GM21723 (cell line): ENCODE results near the gene DDX25.
"Not testable (repeated sequence)": the region's sequence is repeated elsewhere in the genome, so short reads cannot be mapped to it uniquely, and the experiment has no call there.

Experiments used
- ATAC-seq: cut with Tn5 transposase; IDR thresholded peaks from one replicate; pipeline ENCODE4 v1.9.1; 2021; ENCODE audit warnings: mild to moderate bottlenecking, moderate library complexity; ENCODE audit not compliant: unreplicated experiment

The DDX25 gene

GRCh38 chr11:125903711-125904659 is at the start of gene DDX25:
Gene DDX25, plus strand, starts transcription at chr11:125904508. Its CDS starts 10 bp downstream, at chr11:125904518.
- ATAC-seq = no peak

- ATAC-seq = not testable (repeated sequence)
Measured at GRCh38 chr11:125857670-125858069, 46.6 kb upstream of the DDX25 start.

- ATAC-seq = not testable (repeated sequence)
Measured at GRCh38 chr11:125862786-125863185, 41.5 kb upstream of the DDX25 start.

GRCh38 chr11:125865354-125865753 is 39.0 kb upstream of the DDX25 start:
- ATAC-seq = not testable (repeated sequence)

GRCh38 chr11:125869521-125869920 is 34.8 kb upstream of the DDX25 start:
- ATAC-seq = no peak

- ATAC-seq = no peak
Measured at GRCh38 chr11:125871391-125872137, 32.7 kb upstream of the DDX25 start.

GRCh38 chr11:125872138-125872491 is 32.2 kb upstream of the DDX25 start:
- no peak for ATAC-seq

- peak; percentile 16 for ATAC-seq
Measured at GRCh38 chr11:125873881-125874555, 30.3 kb upstream of the DDX25 start.

- peak; percentile 80 for ATAC-seq
Measured at GRCh38 chr11:125874556-125875124, 29.7 kb upstream of the DDX25 start.

GRCh38 chr11:125881291-125881690 is 23.0 kb upstream of the DDX25 start:
- ATAC-seq = no peak

GRCh38 chr11:125883375-125883774 is 20.9 kb upstream of the DDX25 start:
- no peak for ATAC-seq

GRCh38 chr11:125886997-125887372 is 17.3 kb upstream of the DDX25 start:
- ATAC-seq = peak; percentile 7

GRCh38 chr11:125887373-125888324 is 16.7 kb upstream of the DDX25 start, which contains the start of gene HYLS1:
Gene HYLS1, plus strand, starts transcription at chr11:125887668. Its CDS starts 11,701 bp downstream, at chr11:125899369.
- peak; percentile 91 for ATAC-seq

GRCh38 chr11:125890447-125891100 is 13.7 kb upstream of the DDX25 start:
- ATAC-seq = no peak

GRCh38 chr11:125892071-125892470 is 12.2 kb upstream of the DDX25 start:
- ATAC-seq = no peak

GRCh38 chr11:125892994-125893393 is 11.3 kb upstream of the DDX25 start:
- no peak for ATAC-seq

- no peak for ATAC-seq
Measured at GRCh38 chr11:125901872-125902271, 2.4 kb upstream of the DDX25 start.

- ATAC-seq = no peak
Measured at GRCh38 chr11:125902277-125902926, 1.9 kb upstream of the DDX25 start.
